ENCODE data around the gene MT1A. TPM values are rescaled to one million over a fixed set of nuclear protein-coding genes. Genes with fewer than 3 reads are reported as not detected.

The MT1A gene
- total and polyA plus RNA-seq, 2 of the 8 experiments (the other 6 are each of a cell fraction or from before 2014, with no cell fraction given), result not detected

DNA sequence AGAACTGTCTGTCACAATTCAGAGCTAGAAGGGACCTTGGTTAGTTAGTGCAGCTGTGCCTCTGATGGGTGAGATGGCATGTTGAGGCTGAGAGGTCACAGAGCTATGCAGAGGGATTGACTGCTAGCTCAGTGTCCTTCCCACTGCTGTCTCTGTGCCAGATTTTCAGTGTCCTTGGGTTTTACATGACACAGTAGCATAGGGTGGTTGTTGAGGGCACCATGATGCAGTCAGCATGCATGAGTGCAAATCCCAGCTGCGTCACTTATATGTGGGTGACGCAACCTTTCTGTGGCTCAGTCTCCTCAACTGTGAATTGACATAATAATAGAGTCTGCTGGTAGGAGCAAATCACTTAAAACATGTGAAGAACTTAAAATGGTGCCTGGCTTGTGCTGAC lies 2.7 kb downstream of the MT1A start:
- no peak for TF ChIP-seq RNF2 (IDR thresholded peaks at IDR 0.05; ENCODE audit: borderline replicate concordance, low read depth, low read length, missing control alignments, poor library complexity, severe bottlenecking)
- no peak for TF ChIP-seq RAD21 (IDR thresholded peaks at IDR 0.05 in 1 of 2, conservative IDR thresholded peaks at IDR 0.05 in 1 of 2; ENCODE audit: low read depth in 2 of 2, low read length in 2 of 2)
- no peak for TF ChIP-seq KDM1A (IDR thresholded peaks at IDR 0.05; ENCODE audit: borderline replicate concordance, low read length)
- TF ChIP-seq CEBPB (IDR thresholded peaks at IDR 0.05; ENCODE audit: low read depth, low read length), result peak; percentile 19; the same call in 1 of the 2 replicates
- H2BK120ac ChIP-seq (replicated peaks; ENCODE audit: low read depth, low read length), result no peak overlapping the region
- H3K4me2 ChIP-seq (ENCODE audit: insufficient read depth in 1 of 2, low read depth in 2 of 2, low read length in 2 of 2), result no peak overlapping the region
- H3K4me1 ChIP-seq (replicated peaks in 1 of 4; ENCODE audit: control insufficient read depth in 3 of 4, insufficient read depth in 4 of 4, low read length in 3 of 4), result peaks cover 3 to 17% (median 6%) of the 10 kb centered on the region in 4 experiments
- H2BK12ac ChIP-seq (ENCODE audit: low read depth, low read length), result no peak overlapping the region
- H4K8ac ChIP-seq (ENCODE audit: extremely low read depth, insufficient read depth, low read length), result no peak overlapping the region
- H3K14ac ChIP-seq (ENCODE audit: insufficient read length), result no peak overlapping the region
- H3K23me2 ChIP-seq (ENCODE audit: low read depth, low read length), result peaks cover 9% of the 10 kb centered on the region
- no peak overlapping the region for H2BK15ac ChIP-seq (ENCODE audit: low read length)
- H3K4me3 ChIP-seq (ENCODE audit: extremely low read depth in 1 of 4, insufficient read depth in 2 of 4, low read depth in 3 of 4, low read length in 4 of 4), result no peak overlapping the region
- H3K18ac ChIP-seq (ENCODE audit: extremely low read depth, low read length), result no peak overlapping the region
- peaks cover 5 to 31% of the 10 kb centered on the region in 2 experiments for H4K20me1 ChIP-seq (replicated peaks in 1 of 2; ENCODE audit: control insufficient read depth in 1 of 2, insufficient read depth in 2 of 2, low read length in 2 of 2)
- no peak overlapping the region for H2AFZ ChIP-seq (ENCODE audit: low read length)
- no peak overlapping the region for H4K91ac ChIP-seq (replicated peaks; ENCODE audit: insufficient read length, low read length)
- 68% methylated on average over 2 of the region's 2 CpGs; no CpG with 5 or more reads in 1 of the 2 experiments for WGBS, 2 experiments (ENCODE audit: extremely low coverage in 1 of 2, insufficient coverage in 1 of 2, insufficient read length in 1 of 2, insufficient replicate concordance in 2 of 2, low coverage in 1 of 2, low lambda C conversion rate in 2 of 2, missing lambda C conversion rate in 1 of 2)
- no peak overlapping the region; the same call in 1 of the 2 replicates for H2BK20ac ChIP-seq (ENCODE audit: low read length)
- no peak overlapping the region for H3K56ac ChIP-seq (replicated peaks; ENCODE audit: insufficient read length, low read depth, low read length)
- H2BK5ac ChIP-seq (ENCODE audit: low read depth, low read length), result no peak overlapping the region
- POLR2A ChIA-PET (ENCODE audit: partially characterized antibody), result interaction anchor here (1.0 to 6.3 kb wide), 5 partner anchors 14 to 43 kb away, joined by 3 to 30 read pairs (median 4); partner anchors contain the start of gene MT1F
- H3K23ac ChIP-seq (ENCODE audit: insufficient read length), result no peak overlapping the region
- H3K9me3 ChIP-seq (ENCODE audit: insufficient read depth in 2 of 2, low read depth in 1 of 2, low read length in 1 of 2), result no peaks in the 10 kb centered on the region
- no peak for DNase-seq (ENCODE audit: low read depth in 1 of 2, low spot score in 2 of 2)
- H3K27me3 ChIP-seq (replicated peaks in 1 of 4; ENCODE audit: control insufficient read depth in 3 of 4, extremely low read depth in 1 of 4, insufficient read depth in 3 of 4, low read length in 3 of 4), result peaks cover 87 to 100% (median 99%) of the 10 kb centered on the region in 4 experiments
- FAIRE-seq, result no peak
- H2AK5ac ChIP-seq (ENCODE audit: low read depth, low read length), result no peak overlapping the region
- no peak overlapping the region for H3K4ac ChIP-seq (replicated peaks; ENCODE audit: insufficient read length, low read depth, low read length)
- no peak overlapping the region for H3K27ac ChIP-seq (ENCODE audit: low read depth, low read length)
- CTCF ChIA-PET (ENCODE audit: partially characterized antibody), result interaction anchor here (0.6 to 4.1 kb wide), 10 partner anchors 10 to 279 kb away, joined by 3 to 28 read pairs (median 3); partner anchors contain the start of gene MT1B
- H3K36me3 ChIP-seq (ENCODE audit: control insufficient read depth in 2 of 4, insufficient read depth in 4 of 4, low read length in 3 of 4), result no peaks in the 10 kb centered on the region
- H4K5ac ChIP-seq (ENCODE audit: insufficient read length, low read depth, low read length), result no peak overlapping the region
- H3K79me2 ChIP-seq (ENCODE audit: control insufficient read depth in 1 of 2, insufficient read depth in 2 of 2, low read length in 2 of 2), result no peaks in the 10 kb centered on the region
- no peaks in the 10 kb centered on the region for H3K79me1 ChIP-seq (ENCODE audit: low read depth, low read length)
- H3K9ac ChIP-seq (replicated peaks in 1 of 4; ENCODE audit: extremely low read depth in 1 of 4, low read depth in 3 of 4, low read length in 3 of 4), result no peak overlapping the region

Data from H1 (cell line).